Hepatic stellate cell (primary cell): ENCODE results near the gene MSH5.

Experiments
- DNase-seq: peaks from one replicate; pipeline ENCODE4 v3.0.0; 2011; ENCODE audit warnings: low spot score

Gene MSH5

DNA sequence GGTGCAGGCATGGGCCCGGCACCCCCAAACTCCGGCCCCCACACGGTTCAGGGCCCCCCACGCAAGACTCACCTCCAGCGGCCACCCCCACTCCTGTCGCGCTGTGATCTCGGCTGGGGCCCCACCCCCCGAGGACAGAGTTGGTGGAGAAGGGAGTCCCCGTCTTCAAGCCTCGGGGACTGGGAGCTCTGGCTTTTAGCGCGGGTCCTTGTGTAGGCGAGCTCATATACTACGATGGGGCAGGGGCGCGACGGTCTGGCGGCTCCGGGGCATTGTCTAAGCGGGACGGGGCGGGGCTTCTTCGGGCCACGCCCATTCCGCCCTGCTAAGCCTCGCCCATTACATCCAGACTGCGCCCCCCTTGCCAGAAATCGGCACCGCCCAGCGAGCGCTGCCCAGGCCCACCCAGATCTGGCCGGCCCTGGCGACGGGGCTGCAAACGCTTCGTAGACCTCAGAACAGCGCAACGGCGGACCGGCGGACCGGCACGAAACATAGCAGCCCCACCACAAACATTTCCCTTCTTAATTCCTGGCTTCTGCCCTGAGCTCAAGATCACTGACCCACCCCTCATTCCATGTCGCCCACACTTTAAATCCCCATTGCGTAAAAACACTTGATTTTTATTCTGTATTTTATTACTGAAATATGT is 9.7 kb upstream of the MSH5 start:
- peak; percentile 86 for DNase-seq

DNA sequence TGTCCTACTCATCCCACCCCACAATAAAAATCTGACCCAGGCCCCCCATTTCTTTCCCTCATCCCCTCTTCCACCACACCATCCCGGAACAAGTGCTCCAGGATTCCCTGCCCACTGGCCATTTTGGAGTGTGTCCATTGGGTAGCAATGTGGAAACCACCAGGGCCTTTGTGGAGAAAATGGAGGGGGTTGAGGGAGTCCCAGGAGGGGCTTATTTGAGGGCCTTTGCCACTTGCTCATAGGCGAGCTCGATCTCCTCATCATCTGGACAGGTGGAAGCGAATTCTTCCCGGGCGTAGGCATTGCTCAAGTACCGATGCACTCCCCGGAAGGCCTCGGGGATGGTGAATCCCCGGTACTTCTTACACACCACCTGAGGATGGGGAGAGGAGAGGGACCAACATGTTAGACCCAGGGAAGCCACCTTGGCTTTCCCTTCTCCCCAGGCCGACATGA is 9.1 kb upstream of the MSH5 start:
- DNase-seq, result no peak

DNA sequence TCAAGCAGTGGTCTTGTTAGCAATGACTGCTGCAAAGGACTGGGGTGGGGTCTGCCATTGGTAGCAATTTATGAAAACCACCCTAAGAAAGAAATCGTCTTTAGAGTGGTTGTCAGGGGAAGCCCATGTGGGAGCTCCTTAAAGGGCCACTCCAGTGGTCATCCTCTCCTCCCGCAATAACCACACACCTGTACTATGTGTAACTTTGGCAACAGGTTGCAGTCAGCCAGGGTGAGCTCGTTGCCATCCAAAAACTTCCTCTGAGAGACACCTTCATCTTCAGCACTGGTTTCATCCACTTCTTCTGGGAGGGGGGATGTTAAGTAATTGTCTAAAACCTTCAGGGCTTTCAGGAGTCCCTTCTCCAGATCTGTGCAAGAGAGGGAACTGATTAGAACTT is 7.8 kb upstream of the MSH5 start:
- DNase-seq, result no peak

DNA sequence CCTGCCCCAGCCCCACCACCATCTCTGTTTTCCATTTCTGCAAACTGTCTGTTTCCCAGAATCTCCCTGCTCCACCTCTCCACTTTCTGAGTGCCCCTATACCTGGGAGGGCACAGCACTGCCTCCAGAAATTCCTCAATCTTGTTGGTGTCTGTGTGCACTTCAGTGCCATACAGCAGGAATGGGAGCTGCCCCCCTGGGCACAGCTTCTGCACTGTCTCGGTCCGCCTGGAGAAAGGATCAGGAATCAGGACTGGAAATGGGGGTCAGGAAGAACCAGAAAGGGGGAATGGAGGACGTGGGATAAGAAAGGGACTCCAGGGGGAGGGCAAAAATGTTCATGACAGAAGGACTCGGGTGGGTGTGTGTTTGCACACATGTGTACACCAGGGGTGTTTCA is 6.1 kb upstream of the MSH5 start:
- no peak for DNase-seq

DNA sequence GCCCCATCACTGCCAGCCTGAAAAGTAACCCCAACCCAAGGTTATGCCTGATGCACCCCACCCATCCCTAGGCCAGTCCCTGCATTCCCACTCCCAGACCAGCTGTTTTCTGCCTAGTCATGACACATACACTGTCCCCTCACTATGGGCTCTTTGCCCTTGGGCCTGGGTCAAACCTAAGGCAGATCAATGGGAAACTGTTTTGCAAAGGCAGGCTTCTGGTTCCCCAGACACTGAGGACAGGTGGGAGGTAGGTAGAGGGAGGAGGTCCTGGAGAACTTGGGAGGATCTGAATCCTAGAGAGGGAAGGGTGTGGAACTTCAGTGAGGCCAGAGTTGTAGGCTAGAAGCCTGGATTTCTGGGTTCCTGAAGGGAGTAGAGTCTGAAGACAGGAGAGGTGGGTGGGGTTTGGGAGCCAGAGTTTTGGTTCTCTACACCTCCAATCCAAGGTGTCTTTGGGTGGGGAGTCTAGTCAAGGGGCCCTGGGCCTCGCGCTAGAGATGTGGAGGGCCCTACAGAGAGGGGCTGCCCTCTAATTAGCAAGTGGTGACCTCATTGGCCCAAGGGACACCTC is 5.5 kb upstream of the MSH5 start:
- no peak for DNase-seq

DNA sequence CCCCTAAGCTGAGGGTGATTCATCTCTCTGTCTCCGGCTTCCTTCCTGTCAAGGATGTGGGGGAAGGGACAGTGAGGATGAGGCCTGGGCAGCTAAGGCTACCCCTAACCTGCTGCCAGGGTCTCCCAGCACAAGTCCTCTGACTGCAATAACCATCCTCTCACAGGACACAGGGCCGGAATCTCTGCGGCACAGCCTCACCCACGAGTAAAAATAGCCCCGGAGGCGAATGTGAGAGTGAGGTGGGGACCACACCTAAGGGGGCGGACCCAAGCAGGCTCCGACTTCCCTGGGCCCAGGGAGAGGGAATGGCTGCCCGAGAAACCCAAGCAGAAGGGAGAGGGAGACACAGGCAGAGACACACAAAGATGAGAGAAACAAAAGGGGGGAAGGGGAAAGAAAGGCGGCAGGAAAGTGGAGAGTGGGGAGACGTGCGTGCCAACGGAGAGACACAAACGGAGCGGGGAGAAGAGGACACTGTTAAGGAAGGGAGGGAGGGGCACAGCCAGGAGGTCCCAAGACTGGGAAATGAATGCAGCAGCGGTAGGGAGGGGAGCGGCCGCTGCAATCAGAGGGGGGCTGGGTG is 4.9 kb upstream of the MSH5 start:
- peak; percentile 81 for DNase-seq

DNA sequence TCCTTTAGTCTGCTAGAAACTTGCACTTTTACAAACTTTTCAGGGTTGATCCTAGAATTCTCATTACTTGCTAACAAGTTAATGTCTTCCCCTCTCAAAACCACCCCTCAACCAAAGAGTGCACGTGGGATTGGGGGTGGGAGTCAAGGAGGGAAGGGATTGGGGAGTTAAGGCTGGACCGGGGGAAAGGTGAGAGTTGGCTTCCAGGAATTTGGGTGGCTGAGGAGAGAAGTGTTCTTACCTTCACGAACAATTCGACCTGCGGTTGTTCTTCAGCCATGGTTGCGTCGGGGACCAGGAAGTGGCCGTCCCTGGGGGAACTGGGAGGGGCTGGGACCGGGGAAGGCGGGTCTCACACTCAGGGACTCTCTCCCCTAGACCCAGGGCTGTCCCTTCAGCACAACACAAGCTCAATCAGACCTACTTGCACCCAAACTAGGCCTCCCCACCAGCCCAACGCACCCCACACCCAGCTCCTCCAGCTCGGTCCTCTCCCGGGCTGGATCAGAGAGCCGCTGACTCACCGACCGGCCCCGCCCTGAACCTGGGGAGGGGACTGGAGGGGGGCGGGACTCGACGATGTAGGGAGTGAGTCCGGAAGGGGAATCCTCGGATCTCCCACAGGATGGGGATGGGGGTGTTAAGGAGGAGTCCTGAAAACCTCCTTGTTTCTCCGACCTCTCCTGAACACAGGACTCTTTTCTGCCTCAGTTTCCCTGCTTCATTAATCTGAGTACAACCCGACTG is 3.6 kb upstream of the MSH5 start, which contains the start of gene CLIC1:
Gene CLIC1, minus strand, starts transcription at position 510 of the 747 bp plus-strand sequence. Its CDS starts 230 bp downstream, at position 280.
- DNase-seq, result peak; percentile 93

DNA sequence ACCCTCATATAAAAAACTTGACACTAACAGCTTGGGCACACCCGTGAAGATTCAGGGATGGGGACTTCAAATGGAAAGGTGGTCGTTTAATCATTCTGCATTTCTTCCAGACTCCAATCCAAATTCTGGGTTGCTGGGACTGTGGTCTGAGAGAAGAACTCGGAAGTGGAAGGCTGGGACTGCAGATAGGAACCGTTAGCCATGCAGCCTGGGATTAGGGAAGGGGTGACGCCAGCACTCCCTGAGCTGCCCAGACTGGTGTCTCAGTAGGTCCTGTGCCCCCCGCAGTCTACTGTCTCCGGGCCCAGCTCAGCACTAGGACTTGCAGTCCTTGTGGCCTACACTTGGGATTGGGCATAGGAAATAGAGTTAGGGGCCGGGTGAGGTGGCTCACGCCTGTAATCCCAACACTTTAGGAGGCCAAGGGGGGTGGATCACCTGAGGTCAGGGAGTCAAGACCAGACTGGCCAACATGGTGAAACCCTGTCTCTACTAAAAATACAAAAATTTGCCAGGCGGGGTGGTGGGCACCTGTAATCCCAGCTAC is 3.0 kb upstream of the MSH5 start:
- no peak for DNase-seq

DNA sequence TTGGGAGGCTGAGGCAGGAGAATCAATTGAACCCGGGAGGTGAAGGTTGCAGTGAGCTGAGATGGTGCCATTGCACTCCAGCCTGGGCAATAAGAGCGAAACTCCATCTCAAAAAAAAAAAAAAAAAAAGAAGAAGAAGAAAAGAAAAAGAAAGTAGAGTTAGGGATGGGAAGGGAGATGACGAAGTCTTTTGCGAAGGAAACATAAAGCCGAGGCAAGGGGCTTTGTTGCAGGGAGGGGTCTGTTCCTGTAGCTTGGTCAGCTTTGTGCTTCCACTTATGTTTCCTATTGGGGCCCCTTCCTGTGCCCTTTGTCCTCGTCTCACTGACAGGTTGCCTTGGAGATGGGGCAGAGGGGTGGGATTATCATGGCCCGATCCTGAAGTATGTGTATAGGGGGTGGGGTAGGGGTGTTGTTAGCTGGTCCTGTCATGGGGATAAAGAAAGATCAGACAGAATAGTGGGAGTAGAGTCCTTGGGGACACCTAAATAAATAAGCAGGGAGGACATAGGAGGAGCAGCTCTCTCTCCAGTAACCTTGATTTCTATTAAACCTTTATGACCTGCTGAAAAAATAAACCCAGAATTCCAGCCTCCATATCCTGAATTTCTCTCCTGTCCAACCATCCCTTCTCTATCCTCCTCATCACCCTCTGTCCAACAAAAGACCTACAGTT is 2.4 kb upstream of the MSH5 start:
- no peak for DNase-seq

DNA sequence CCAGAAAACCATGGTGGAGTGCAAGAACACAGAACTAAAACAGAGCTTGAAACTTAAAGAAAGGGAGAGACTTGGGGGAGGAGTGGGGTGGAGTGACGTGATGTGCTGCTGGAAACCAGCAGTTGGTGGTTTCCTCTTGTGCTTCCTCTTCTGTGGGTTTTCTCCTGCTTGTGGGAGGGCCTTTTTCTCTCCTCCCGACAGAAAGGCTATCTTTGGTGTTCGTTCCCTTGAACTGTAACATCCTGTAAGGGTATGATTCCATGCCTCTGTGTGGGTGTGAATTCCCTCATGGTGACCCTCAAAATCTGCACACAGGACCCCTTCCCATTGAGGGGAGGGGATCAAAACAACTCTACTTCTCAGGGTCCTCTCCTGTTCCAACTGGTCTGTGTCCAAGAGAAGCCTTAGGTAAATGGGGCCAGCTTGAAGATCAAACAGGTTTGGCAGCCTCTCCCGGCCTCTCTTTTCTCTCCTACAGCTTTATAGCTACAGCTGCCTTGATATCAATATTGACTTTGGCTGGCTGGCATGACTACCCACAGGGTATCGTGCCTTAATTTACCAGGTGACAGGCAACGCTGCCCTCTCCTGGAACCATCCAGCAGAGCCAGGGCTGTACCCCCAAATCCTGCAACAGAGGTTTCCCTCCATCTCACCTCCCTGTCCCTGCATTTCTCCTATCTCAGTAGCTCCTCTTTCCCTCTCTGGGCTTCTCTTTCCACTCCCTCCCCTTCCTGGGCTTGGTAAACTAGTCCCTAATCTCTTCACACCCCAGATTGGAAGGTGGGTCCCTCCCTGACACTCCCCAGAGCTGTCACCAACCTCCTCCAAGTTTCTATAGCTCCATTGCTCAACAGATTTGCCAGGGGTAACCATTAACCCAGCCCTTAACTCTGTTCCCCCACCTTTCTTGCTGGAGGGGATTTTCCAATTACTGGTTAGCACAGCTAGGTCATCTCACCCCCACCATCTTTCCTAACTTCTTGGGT is 1.5 kb upstream of the MSH5 start:
- peak; percentile 86 for DNase-seq

DNA sequence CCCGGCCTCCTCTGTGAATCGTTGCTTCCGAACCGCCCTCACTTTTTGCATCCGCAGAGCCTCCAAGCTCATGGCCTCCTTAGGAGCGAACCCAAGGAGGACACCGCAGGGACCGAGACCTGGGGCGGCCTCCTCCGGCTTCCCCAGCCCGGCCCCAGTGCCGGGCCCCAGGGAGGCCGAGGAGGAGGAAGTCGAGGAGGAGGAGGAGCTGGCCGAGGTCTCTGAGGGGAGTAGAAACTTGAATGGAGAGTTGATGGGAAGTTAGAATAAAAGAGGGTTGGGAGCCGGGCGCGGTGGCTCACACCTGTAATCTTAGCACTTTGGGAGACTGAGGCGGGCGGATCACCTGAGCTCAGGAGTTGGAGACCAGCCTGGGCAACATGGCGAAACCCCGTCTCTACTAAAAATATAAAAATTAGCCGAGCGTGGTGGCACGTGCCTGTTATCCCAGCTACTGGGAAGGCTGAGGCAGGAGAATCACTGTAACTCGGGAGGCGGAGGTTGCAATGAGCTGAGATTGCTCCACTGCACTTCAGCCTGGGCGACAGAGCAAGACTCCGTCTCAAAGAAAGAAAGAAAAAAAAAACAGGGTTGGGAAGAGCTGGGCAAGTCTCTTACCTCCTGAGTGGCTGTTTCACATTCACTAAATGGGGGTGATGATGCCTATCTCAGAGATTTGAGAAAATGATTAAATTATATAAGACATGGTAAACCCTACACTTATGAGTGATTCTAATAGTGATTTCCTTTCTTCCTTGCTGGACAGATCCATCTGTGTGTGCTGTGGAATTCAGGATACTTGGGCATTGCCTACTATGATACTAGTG is 805 bp downstream of the MSH5 start:
- peak; percentile 56 for DNase-seq

DNA sequence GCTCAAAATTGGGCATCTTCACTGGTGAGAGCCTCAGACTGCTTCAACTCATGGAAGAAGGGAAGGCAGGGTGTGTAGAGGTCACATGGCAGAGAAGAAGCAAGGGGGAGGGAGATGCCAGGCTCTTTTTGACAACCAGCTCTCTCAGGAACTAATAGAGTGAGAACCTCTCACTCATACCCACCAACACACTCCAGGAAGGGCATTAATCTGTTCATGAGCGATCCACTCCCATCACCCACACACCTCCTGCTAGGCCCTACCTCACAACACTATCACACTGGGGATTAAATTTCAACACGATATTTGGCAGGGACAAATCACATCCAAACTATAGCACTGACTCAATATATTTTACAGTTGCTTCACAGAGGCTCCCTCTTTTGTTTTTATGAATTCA is 2.0 kb downstream of the MSH5 start:
- DNase-seq, result no peak

DNA sequence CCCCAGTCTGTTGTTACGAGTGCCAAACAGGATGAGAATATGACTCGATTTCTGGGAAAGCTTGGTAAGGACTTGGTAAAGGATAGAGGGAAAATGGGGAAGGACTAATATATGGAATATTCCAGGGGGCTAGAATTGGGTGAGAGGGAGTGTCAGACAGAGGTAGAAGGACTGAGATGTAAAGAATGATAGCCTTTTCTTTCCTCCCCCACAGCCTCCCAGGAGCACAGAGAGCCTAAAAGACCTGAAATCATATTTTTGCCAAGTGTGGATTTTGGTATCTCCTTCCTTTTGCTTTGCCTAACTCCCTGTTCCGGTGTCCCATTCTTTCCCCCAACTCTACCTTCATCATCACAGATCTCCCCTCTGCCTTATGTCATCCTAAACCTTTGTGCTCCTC is 3.1 kb downstream of the MSH5 start:
- DNase-seq, result no peak

DNA sequence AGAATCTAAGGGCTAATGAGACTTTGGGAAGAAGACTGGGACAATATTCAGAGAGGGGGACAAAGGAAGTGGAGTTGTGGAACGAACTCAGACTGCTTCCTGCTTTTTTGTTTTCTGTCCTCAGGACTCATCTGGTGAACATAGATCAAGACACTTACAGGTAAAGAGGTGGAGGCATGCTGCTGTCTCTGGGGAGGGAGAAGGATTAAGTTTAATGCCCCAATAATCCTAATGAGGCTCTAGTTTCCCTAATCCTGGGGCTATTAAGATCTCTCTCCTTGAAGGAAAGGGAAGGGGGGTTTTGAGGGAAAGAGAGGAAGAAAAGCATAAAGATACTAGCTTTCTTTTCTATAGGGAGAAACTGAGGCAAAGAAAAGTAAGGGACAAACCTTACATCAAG is 4.6 kb downstream of the MSH5 start:
- DNase-seq, result no peak

DNA sequence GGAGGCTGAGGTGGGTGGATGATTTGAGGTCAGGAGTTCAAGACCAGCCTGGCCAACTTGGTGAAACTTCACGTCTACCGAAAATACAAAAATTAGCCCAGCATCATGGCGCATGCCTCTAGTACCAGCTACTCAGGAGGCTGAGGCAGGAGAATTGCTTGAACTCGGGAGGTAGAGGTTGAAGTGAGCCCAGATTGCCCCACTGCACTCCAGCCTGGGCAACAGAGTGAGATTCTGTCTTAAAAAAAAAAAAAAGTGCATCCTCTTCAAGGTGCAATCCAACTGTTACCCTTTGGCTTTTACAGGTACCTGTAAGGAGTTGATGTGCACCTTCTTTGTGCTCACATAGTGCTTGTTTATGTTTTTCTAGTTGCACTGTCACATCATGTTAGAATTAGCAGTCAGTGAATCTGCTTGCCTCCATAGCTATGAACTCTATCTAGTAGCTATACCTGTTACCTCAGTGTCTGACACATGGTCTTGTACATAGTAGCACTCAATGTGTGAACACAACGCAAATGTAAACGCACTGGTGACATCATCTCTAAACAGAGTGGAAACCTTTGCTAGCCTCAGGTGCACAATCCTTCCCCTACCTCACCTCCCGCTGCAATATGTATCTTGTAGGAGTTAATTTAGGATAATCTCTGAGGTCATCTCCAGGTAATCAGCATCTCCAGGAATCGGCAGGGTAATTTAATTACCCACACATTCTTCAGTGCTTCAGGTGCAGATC is 9.7 kb downstream of the MSH5 start:
- no peak for DNase-seq

DNA sequence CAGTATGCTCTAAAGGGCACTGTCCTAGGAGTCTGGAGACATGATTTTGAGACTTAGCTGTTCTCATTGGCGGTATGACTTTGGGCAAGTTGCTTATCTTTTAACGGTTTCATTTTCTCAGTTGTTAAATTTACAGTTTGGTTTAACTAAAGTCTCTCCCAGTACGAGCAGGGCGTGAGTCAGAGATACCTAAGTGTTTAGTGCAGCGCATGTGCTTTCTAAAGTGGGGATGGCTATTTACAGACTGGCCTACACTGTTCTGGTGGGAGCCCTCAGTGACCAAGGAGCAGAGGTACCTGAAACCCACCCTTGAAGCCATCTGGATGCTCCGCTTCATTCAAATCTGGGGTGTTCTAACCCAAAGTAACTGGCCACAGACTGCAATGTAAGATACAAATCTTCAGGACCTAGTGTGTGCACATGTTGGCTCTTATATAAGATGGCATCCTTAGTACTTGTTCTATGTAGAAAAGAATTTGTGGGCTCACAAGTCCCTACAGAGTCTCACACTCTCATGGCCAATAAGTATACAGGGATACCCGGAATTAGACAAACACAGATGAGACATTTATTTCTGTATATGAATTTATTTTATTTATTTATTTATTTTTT is 10.7 kb downstream of the MSH5 start:
- no peak for DNase-seq

DNA sequence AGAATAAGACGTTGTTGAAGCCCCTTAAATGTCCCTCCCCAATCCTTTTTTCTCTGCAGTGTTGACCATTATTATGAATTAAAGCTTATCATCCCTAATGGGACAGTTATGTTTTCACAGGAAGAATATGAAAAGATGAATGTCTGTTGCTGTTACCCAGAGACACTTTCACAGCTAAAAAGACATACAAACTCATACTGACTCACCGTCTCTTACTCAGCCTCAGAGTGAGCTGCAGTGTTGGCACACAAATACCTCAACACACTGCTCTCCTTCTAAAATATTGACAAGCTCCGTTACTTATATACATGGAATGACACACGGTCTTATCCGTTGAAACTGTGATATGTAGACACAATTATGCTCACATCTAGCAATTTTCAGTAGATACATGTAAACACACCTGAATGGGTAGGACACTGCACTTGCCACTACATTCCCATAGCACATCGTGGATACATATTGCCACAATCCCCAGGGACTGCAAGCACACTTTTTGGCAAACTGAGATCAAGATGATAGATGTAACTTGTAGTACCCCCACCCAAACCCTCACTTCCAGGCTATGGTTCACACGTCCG is 13.0 kb downstream of the MSH5 start:
- peak; percentile 79 for DNase-seq

DNA sequence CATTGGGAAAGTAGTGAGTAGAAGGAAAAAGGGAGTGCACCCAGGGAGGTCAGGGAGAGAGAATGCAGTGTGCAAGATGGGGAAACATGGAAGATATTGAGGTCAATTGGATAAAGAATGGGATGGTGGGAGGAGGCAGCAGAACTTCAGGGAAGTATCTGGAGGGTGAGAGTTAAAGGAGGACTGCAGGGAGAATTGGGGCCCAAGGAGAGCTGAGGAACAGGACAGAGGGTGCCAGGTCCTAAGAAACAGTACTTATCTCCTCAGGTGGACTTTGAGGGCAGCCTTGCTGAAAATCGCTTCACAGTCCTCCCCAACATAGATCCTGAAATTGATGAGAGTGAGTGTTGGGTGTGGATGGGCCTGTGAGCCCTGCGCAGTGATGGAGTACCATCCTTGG is 18.5 kb downstream of the MSH5 start:
- no peak for DNase-seq
